Measurements from ENCODE around the gene NPBWR2.

The NPBWR2 gene

GRCh38 chr20:64115171-64115911 lies 8.0 kb upstream of the NPBWR2 start:
- no peak overlapping the region for H3K4me3 ChIP-seq (ENCODE audit: low read depth, low read length)
- TF ChIP-seq MYC (IDR thresholded peaks at IDR 0.05; ENCODE audit: low read depth, low read length) (no peak), MAX (IDR thresholded peaks at IDR 0.05; ENCODE audit: low read depth, low read length) (no peak), POLR2A (IDR thresholded peaks at IDR 0.05; ENCODE audit: extremely low read depth, insufficient read length) (no peak), CTCF (IDR thresholded peaks at IDR 0.05; ENCODE audit: low read depth, low read length) (no peak)
- no peak for DNase-seq (ENCODE audit: low read depth)

GRCh38 chr20:64114356-64114971 lies 7.1 kb upstream of the NPBWR2 start:
- TF ChIP-seq CTCF (IDR thresholded peaks at IDR 0.05; ENCODE audit: low read depth, low read length) (no peak), MAX (IDR thresholded peaks at IDR 0.05; ENCODE audit: low read depth, low read length) (no peak), MYC (IDR thresholded peaks at IDR 0.05; ENCODE audit: low read depth, low read length) (no peak), POLR2A (IDR thresholded peaks at IDR 0.05; ENCODE audit: extremely low read depth, insufficient read length) (no peak)
- no peak for DNase-seq (ENCODE audit: low read depth)
- H3K4me3 ChIP-seq (ENCODE audit: low read depth, low read length), result no peak overlapping the region

GRCh38 chr20:64113796-64114355 lies 6.5 kb upstream of the NPBWR2 start:
- TF ChIP-seq CTCF (IDR thresholded peaks at IDR 0.05; ENCODE audit: low read depth, low read length) (no peak), POLR2A (IDR thresholded peaks at IDR 0.05; ENCODE audit: extremely low read depth, insufficient read length) (no peak), MYC (IDR thresholded peaks at IDR 0.05; ENCODE audit: low read depth, low read length) (no peak), MAX (IDR thresholded peaks at IDR 0.05; ENCODE audit: low read depth, low read length) (no peak)
- H3K4me3 ChIP-seq (ENCODE audit: low read depth, low read length), result no peak overlapping the region
- no peak for DNase-seq (ENCODE audit: low read depth)

GRCh38 chr20:64113444-64113775 lies 6.0 kb upstream of the NPBWR2 start:
- no peak overlapping the region for H3K4me3 ChIP-seq (ENCODE audit: low read depth, low read length)
- no peak for DNase-seq (ENCODE audit: low read depth)
- no peak for TF ChIP-seq POLR2A (IDR thresholded peaks at IDR 0.05; ENCODE audit: extremely low read depth, insufficient read length)
- TF ChIP-seq CTCF (IDR thresholded peaks at IDR 0.05; ENCODE audit: low read depth, low read length), result no peak
- no peak for TF ChIP-seq MAX (IDR thresholded peaks at IDR 0.05; ENCODE audit: low read depth, low read length)

- TF ChIP-seq POLR2A (IDR thresholded peaks at IDR 0.05; ENCODE audit: extremely low read depth, insufficient read length) (no peak), MAX (IDR thresholded peaks at IDR 0.05; ENCODE audit: low read depth, low read length) (no peak), MYC (IDR thresholded peaks at IDR 0.05; ENCODE audit: low read depth, low read length) (no peak), CTCF (IDR thresholded peaks at IDR 0.05; ENCODE audit: low read depth, low read length) (no peak)
- DNase-seq (ENCODE audit: low read depth), result no peak
- H3K4me3 ChIP-seq (ENCODE audit: low read depth, low read length), result no peak overlapping the region
Measured at GRCh38 chr20:64112691-64113443, 5.5 kb upstream of the NPBWR2 start.
